GM12873 (cell line): ENCODE results near the gene TEKT3.

Source experiments
- CTCF ChIP-seq: IDR thresholded peaks from 2 replicates; pipeline ENCODE4 v1.5.1; 2012; ENCODE audit warnings: low read depth, mild to moderate bottlenecking, moderate library complexity, low read length, control low read depth; ENCODE audit not compliant: insufficient read depth; ENCODE audit errors: missing control alignments

Gene TEKT3

GRCh38 chr17:15267996-15268395 lies 73.4 kb downstream of the TEKT3 start:
- TF ChIP-seq CTCF: no peak

DNA sequence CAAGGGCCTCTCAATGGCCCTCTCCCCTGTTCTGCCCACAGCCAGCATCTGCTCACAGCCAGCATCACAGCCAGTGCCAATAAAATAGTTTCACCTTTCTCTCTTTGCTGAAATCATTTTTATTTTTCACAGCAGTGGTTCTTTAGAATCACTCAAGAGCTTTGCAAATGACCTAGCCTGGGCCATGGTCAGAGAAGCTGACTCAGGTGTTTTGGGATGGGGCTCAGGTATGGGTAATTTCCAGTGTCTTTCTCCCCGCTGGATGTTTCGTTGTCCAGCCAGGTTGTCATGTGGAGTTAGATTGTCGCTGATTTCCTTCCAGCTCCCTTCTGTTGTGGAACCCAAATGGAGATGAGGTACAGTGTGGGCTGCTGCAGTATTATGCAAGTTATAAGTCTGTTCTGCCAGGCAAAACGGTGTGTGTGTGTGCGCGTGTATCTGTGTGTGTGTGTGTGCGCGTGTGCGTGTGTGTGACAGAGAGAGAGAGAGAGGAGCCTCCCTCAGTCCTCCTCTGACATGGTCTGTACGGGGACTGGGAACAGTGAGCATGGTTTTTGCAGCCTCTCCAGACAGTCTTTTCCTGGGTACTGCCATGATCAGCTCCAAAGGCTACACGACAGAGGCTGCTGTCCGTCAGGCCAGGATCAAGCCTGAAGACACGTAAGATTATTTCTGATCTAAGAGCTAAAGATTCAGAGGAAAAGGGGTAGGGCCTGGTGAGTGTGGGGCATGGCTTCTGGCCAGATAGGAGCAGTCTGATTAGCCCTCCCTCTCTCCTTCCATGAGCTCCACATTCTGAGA lies 74.9 kb downstream of the TEKT3 start:
- TF ChIP-seq CTCF: no peak

- no peak for TF ChIP-seq CTCF
Measured at GRCh38 chr17:15265131-15265530, 76.3 kb downstream of the TEKT3 start, which contains the start of gene PMP22. Gene PMP22, minus strand, starts transcription at chr17:15265326. Its CDS starts 4,599 bp downstream, at chr17:15260727.

- TF ChIP-seq CTCF: no peak
Measured at GRCh38 chr17:15264542-15264941, 76.9 kb downstream of the TEKT3 start.

- no peak for TF ChIP-seq CTCF
Measured at GRCh38 chr17:15263680-15264079, 77.7 kb downstream of the TEKT3 start.

DNA sequence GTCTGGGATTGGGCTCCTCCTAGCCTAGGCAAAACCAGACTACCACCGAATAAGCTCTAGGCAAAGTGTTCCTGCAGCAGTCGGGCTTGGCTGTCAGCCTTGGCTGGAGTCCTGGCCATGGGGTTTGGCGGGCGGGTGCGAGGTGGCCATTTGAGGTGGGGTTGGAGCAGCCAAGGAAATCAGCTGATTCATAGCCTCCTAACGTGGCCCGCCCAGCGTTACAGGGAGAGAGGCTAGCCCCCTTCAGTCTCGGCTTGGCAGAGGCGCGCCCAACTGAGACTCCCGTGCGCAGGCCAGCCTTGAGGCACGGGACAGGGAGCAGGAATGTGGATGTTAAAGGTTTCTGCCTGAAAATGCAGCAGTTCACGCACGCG lies 78.2 kb downstream of the TEKT3 start:
- TF ChIP-seq CTCF: no peak

GRCh38 chr17:15262291-15263205 lies 78.8 kb downstream of the TEKT3 start:
- no peak for TF ChIP-seq CTCF
